Measurements from ENCODE around the gene NFIA. TPM values are rescaled to one million over a fixed set of nuclear protein-coding genes. Genes with fewer than 3 reads are reported as not detected.

The NFIA gene
- total and polyA plus RNA-seq, 9 of the 15 experiments (the other 6 are each of a cell fraction or from before 2014, with no cell fraction given), result 5.3 to 24.9 (median 9.8) TPM

DNA sequence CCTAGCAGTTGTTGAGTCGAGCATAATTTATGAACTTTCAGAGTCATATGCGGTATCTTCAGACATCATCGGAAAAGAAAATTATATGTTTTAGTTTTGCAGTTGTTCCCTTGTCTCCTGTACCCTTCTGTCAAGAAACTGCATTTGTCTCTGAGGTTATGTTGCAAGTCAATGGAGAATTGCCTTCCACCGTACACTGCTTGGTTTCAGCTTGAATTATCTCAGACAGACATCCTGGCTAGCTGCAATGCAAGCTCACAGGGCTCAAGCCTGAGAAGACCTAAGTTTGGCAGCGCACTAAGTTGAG lies 156.0 kb downstream of the NFIA start (continued):
- TF ChIP-seq, protein P1, sequence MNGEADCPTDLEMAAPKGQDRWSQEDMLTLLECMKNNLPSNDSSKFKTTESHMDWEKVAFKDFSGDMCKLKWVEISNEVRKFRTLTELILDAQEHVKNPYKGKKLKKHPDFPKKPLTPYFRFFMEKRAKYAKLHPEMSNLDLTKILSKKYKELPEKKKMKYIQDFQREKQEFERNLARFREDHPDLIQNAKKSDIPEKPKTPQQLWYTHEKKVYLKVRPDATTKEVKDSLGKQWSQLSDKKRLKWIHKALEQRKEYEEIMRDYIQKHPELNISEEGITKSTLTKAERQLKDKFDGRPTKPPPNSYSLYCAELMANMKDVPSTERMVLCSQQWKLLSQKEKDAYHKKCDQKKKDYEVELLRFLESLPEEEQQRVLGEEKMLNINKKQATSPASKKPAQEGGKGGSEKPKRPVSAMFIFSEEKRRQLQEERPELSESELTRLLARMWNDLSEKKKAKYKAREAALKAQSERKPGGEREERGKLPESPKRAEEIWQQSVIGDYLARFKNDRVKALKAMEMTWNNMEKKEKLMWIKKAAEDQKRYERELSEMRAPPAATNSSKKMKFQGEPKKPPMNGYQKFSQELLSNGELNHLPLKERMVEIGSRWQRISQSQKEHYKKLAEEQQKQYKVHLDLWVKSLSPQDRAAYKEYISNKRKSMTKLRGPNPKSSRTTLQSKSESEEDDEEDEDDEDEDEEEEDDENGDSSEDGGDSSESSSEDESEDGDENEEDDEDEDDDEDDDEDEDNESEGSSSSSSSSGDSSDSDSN (IDR thresholded peaks at IDR 0.05; ENCODE audit: borderline replicate concordance in 1 of 2, low read depth in 2 of 2, low read length in 2 of 2), result 0 out of 4 replicates have a peak, but pooled peaks of 1 of the 2 experiments have one; percentile 46
- TF ChIP-seq, protein P2, sequence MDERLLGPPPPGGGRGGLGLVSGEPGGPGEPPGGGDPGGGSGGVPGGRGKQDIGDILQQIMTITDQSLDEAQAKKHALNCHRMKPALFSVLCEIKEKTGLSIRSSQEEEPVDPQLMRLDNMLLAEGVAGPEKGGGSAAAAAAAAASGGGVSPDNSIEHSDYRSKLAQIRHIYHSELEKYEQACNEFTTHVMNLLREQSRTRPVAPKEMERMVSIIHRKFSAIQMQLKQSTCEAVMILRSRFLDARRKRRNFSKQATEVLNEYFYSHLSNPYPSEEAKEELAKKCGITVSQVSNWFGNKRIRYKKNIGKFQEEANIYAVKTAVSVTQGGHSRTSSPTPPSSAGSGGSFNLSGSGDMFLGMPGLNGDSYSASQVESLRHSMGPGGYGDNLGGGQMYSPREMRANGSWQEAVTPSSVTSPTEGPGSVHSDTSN (CRISPR knock-in tag; IDR thresholded peaks at IDR 0.05; ENCODE audit: low read depth), result no peak
- TF ChIP-seq, protein P2 (tag; conservative IDR thresholded peaks at IDR 0.05; ENCODE audit: low read depth), result peak; percentile 74
- no peak for TF ChIP-seq PTRF (tag; IDR thresholded peaks at IDR 0.05)

DNA sequence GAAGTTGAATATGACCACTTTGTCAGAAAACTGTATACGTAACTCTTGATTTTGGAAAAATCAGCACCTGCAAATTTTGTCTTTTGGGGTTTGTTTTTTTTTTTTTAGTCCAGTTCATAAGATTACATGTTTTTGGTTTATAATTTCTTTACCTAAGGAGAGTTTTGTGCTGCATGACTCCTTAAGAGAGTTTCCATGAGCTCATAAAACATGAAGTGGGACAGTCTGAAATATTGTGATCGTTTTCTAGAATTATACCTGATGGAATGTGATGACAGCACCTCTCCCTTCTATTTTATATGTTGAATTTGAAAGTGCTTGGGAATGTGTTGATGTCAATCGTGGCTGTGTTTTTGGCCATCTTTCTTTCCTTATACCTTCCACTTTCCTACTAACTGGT lies 158.5 kb downstream of the NFIA start:
- Histone ChIP-seq H3K27ac (ENCODE audit: extremely low read depth, low read depth, low read length) (peak overlapping the region; percentile 27; the same call in 1 of the 3 replicates), H3K27me3 (ENCODE audit: control insufficient read depth in 2 of 2, insufficient read depth in 2 of 2, low read length in 2 of 2) (no peaks in the 10 kb centered on the region), H3K79me2 (ENCODE audit: control insufficient read depth, insufficient read depth, low read length) (peaks cover 76% of the 10 kb centered on the region), H3K4me1 (replicated peaks in 1 of 2; ENCODE audit: control insufficient read depth in 2 of 2, insufficient read depth in 2 of 2, low read length in 2 of 2) (peaks cover 0 to 28% of the 10 kb centered on the region in 2 experiments; a peak in 3 of 5 replicates), H3K9me3 (replicated peaks; ENCODE audit: control insufficient read depth, insufficient read depth, low read depth, low read length) (no peaks in the 10 kb centered on the region), H2AFZ (ENCODE audit: low read depth, low read length) (no peak overlapping the region), H4K20me1 (replicated peaks; ENCODE audit: control insufficient read depth, insufficient read depth, low read length) (no peaks in the 10 kb centered on the region), H3K4me2 (ENCODE audit: insufficient read depth, low read length) (no peak overlapping the region), H3K4me3 (no peak overlapping the region), H3K9me1 (ENCODE audit: control insufficient read depth, insufficient read depth, low read length) (no peaks in the 10 kb centered on the region), H3K9ac (ENCODE audit: insufficient read depth in 1 of 2, low read depth in 2 of 2, low read length in 2 of 2) (no peak overlapping the region), H3K36me3 (ENCODE audit: control insufficient read depth, insufficient read depth, low read length) (no peaks in the 10 kb centered on the region)
- DNase-seq (ENCODE audit: extremely low read depth in 1 of 4, low spot score in 3 of 4), result no peak
- CTCF ChIA-PET (ENCODE audit: low intra/inter-chr PET ratio), result no interaction called here
- ATAC-seq, result no peak
- TF ChIP-seq HIVEP1 (CRISPR knock-in tag; IDR thresholded peaks at IDR 0.05) (no peak), SREBF2 (CRISPR knock-in tag; IDR thresholded peaks at IDR 0.05) (no peak), DMBX1 (CRISPR knock-in tag; IDR thresholded peaks at IDR 0.05; ENCODE audit: borderline replicate concordance) (no peak), ZNF282 (CRISPR knock-in tag; IDR thresholded peaks at IDR 0.05) (no peak), NRF1 (conservative IDR thresholded peaks at IDR 0.05 in 1 of 2, IDR thresholded peaks at IDR 0.05 in 1 of 2) (no peak), ILK (tag; IDR thresholded peaks at IDR 0.05; ENCODE audit: borderline replicate concordance, low read depth) (no peak), HNRNPUL1 (IDR thresholded peaks at IDR 0.05; ENCODE audit: low read length) (no peak), ZC3H4 (CRISPR knock-in tag; IDR thresholded peaks at IDR 0.05; ENCODE audit: borderline replicate concordance) (no peak), GATA2 (CRISPR knock-in tag; IDR thresholded peaks at IDR 0.05) (no peak), ZNF311 (CRISPR knock-in tag; IDR thresholded peaks at IDR 0.05) (no peak)
- POLR2A ChIA-PET, result interaction anchor here (0.6 to 3.7 kb wide), 3 partner anchors 12 to 379 kb away, joined by 3 to 13 read pairs (median 5); no protein-coding TSS in a partner anchor
- no TSS peak for BruUV-seq (replicated peaks)
- FAIRE-seq, result no peak
- intact Hi-C loops (cut with micrococcal nuclease) (no loop called here), in situ Hi-C loops (cut with MboI) (no loop called here)
- WGBS (ENCODE audit: insufficient coverage, low coverage, missing lambda C conversion rate), result 83% methylated on average over 3 of the region's 3 CpGs
